Body of pancreas (tissue), 4 donors: Measurements from ENCODE around the gene ARRB1. TPM values are rescaled to one million over a fixed set of nuclear protein-coding genes. Genes with fewer than 3 reads are reported as not detected.

Experiments
- ATAC-seq: fragments of 150-250 bp; one replicate; pipeline ENCODE4 v1.9.1; 2016
- DNase-seq, 4 donors: peaks; one replicate each; pipeline ENCODE4 v3.0.0-alpha.2; 2019
- H3K27ac ChIP-seq, 4 donors: fragments of 200-600 bp; sonication (generic); 1 replicate in 3 of 4; 2 replicates in 1 of 4; pipeline versions ENCODE4 v1.5.1 to v1.6.1; 2016 to 2019; ENCODE audit warnings: mild to moderate bottlenecking in 1 of 4, mixed read lengths in 1 of 4, moderate library complexity in 1 of 4
- H3K27me3 ChIP-seq, 2 donors: fragments of 200-600 bp; sonication (generic); one replicate each; pipeline ENCODE4 v1.6.0; 2016; ENCODE audit warnings: mild to moderate bottlenecking in 1 of 2
- H3K36me3 ChIP-seq, 2 donors: fragments of 200-600 bp; sonication (generic); replicated peaks in 1 of 2; 2 replicates each; pipeline ENCODE4 v1.5.1; 2016; ENCODE audit warnings: low read depth in 2 of 2; ENCODE audit not compliant: insufficient read depth in 1 of 2
- H3K4me1 ChIP-seq: fragments of 200-600 bp; sonication (generic); one replicate; pipeline ENCODE4 v1.6.0; 2016
- H3K4me3 ChIP-seq, 2 donors: fragments of 200-600 bp; sonication (generic); 1 replicate in 1 of 2; 2 replicates in 1 of 2; pipeline ENCODE4 v1.5.1; 2016 to 2019
- H3K9me3 ChIP-seq, 3 donors: fragments of 200-600 bp; sonication (generic); 1 replicate in 2 of 3; 2 replicates in 1 of 3; pipeline ENCODE4 v1.5.1; 2016
- POLR2A ChIP-seq, 3 donors: fragments of 450-650 bp; IDR thresholded peaks; one replicate each; pipeline ENCODE4 v1.6.1; 2016; ENCODE audit warnings: antibody characterized with exemption in 3 of 3, mild to moderate bottlenecking in 2 of 3
- WGBS, 2 donors: methylation state at CpG; one replicate each; pipeline ENCODE4 v1.1.5; 2017; 5-methylcytosine and 5-hydroxymethylcytosine counted together
- intact Hi-C: fragments of 100-400 bp; cut with DNase I; formaldehyde crosslinking; loops from one replicate; pipeline ENCODE4 v1.15.1; 2023
- total RNA-seq, 2 donors: library from RNA; depleted of rRNA; stranded (reverse); fragments of >200 nt; gene quantifications; one replicate each; pipeline ENCODE4 v1.1.0, GENCODE V29; 2016
- TF ChIP-seq, protein P1 (sequence below), 7 experiments: fragments of 450-650 bp in 4 of 7; fragments of 200-600 bp in 3 of 7; sonication (generic) in 3 of 7; IDR thresholded peaks; one replicate each; pipeline ENCODE4 v1.5.1; 2016 to 2019; ENCODE audit warnings: antibody characterized with exemption in 7 of 7

The ARRB1 gene
- total RNA-seq, 2 donors from 2014 or later: 41.0 to 54.1 TPM

DNA sequence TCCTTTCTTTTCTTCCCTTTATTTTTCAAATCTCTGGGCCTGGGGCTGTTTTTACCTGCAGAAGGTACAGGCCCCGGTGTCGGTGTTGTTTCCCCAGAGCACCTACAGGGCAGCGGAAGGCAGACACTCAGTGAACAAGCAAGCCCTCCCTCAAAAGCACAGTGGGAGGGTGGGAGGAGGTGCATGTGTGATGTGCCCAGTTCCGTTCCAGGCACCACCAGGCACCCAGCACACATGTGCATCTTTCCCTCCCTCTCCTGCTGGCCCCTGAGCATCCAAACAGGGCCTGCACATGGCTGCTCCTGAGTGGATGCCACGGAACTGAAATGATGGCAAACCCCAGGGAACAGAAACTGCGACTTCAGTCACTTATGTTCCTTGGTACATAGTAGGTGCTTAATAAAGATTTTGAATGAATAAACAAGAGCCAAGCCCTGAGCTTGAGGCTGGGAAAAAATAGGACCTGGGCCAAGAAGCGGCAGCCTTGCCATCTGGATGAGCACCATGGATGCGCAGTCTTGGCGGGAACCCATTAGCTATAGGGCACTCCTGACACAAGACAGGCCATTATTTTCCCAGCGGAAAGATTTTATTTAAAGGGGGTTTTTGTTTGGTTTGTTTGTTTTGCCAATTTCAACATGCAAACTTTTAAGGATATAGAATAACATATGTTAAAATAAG, 47.8 kb downstream of the ARRB1 start:
- Histone ChIP-seq H3K4me3 (no peak overlapping the region), H3K27me3 (no peaks in the 10 kb centered on the region), H3K36me3 (no peaks in the 10 kb centered on the region), H3K27ac (peak overlapping the region in 1 of 4 donors; percentile 0), H3K9me3 (no peaks in the 10 kb centered on the region), H3K4me1 (peaks cover 38% of the 10 kb centered on the region)
- TF ChIP-seq, protein P1, sequence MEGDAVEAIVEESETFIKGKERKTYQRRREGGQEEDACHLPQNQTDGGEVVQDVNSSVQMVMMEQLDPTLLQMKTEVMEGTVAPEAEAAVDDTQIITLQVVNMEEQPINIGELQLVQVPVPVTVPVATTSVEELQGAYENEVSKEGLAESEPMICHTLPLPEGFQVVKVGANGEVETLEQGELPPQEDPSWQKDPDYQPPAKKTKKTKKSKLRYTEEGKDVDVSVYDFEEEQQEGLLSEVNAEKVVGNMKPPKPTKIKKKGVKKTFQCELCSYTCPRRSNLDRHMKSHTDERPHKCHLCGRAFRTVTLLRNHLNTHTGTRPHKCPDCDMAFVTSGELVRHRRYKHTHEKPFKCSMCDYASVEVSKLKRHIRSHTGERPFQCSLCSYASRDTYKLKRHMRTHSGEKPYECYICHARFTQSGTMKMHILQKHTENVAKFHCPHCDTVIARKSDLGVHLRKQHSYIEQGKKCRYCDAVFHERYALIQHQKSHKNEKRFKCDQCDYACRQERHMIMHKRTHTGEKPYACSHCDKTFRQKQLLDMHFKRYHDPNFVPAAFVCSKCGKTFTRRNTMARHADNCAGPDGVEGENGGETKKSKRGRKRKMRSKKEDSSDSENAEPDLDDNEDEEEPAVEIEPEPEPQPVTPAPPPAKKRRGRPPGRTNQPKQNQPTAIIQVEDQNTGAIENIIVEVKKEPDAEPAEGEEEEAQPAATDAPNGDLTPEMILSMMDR (IDR thresholded peaks at IDR 0.05): no peak
- no peak for TF ChIP-seq POLR2A (IDR thresholded peaks at IDR 0.05)
- WGBS, 2 donors: 93% methylated on average over 10 of the region's 10 CpGs
- ATAC-seq (no peak), DNase-seq (no peak)
- intact Hi-C loops: no loop called here

DNA sequence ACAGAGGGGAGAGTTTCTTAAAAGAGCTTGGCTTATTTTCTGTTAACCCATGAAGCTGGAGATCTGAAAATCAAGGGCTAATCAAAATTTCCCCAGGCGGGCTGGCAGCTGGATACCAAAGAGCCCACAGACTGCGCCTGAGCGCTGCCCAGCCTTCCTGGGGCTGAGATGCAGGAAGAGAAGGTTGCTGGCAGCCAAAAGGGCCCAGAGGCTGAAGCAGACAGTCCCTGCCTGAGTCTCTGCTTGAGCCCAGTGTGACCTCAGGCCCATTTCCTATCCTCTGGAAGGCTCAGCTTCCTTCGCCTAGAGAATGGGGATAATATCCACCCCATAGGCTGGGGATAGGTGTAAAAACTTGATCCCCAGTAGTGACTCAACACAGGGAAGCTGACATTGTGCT, 49.1 kb downstream of the ARRB1 start:
- DNase-seq: no peak
- no peaks in the 10 kb centered on the region for H3K9me3 ChIP-seq
- TF ChIP-seq, protein P1 (IDR thresholded peaks at IDR 0.05): no peak
- no peak for TF ChIP-seq POLR2A (IDR thresholded peaks at IDR 0.05)
- peaks cover 25% of the 10 kb centered on the region for H3K4me1 ChIP-seq
- H3K27ac ChIP-seq: peak overlapping the region; percentile 29 to 64 (median 58)
- no peak overlapping the region for H3K4me3 ChIP-seq
- intact Hi-C loops: no loop called here
- no peaks in the 10 kb centered on the region for H3K27me3 ChIP-seq
- no peak for ATAC-seq
- no peaks in the 10 kb centered on the region for H3K36me3 ChIP-seq
- 54 to 100% methylated on average over 1 to 4 of the region's 4 CpGs for WGBS, 2 donors

DNA sequence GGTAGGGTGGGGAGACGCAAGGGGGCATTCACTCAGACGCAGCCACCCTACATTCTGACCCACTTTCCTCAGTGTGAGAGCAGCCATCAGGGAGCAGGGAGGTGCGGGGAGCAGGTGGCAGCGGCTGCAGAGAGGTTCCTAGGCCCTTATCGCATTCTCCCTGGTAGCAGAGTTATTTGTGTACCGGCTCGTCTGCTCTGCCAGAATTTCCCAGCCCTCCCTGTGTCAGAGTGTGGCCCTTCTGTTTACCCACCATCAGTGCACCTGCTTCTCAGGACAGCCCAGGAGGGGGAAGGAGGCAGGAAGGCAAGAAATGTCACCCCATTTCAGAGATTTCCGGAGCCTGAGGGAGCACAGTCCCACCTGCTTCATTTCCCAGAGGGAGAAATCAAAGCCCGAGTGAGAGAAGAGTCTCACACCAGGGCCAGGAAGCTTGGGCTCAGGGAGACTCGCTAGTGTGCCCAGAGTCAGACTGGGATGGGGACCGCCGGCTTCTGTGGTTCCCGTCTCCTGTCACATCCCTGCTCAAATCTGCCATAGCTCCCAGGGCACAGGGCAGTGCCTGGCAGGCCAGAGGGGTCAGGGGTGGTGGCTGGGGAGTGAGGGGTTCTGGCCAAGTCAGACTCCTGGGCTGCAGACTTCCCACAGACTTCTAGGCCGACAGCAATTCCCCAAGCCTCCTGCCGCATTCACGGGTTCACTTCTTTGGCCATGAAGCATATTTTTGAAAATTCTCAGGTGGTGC, 49.7 kb downstream of the ARRB1 start:
- TF ChIP-seq, protein P1 (IDR thresholded peaks at IDR 0.05): peak in 1 of 7 experiments; percentile 11
- TF ChIP-seq POLR2A (IDR thresholded peaks at IDR 0.05): no peak
- Histone ChIP-seq H3K27ac (peak overlapping the region; percentile 29 to 64 (median 58)), H3K9me3 (no peaks in the 10 kb centered on the region), H3K4me3 (no peak overlapping the region), H3K27me3 (no peaks in the 10 kb centered on the region), H3K4me1 (peaks cover 19% of the 10 kb centered on the region), H3K36me3 (no peaks in the 10 kb centered on the region)
- ATAC-seq (peak; percentile 90), DNase-seq (peak; percentile 75 to 92 (median 90))
- intact Hi-C loops: no loop called here
- WGBS, 2 donors: 32 to 37% methylated on average over 11 to 16 of the region's 16 CpGs

DNA sequence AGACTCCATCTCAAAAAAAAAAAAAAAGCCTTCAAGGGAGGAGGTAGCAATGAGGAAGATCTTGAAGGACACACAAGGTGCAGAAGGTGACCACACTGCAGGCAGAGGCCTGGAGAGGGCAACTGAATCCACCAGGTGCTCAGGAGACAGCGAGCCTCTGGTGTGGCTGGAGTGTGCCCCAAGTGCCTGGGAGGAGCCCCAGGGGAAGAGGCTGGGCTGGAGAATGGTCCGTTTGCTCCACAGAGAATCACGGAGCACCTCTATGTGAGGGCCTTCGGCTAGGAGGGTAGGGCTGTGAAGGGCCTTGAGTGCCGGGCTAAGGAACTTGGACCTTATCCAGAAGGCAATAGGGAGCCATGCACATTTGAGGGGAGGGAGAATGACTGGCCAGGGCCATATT, 50.3 kb downstream of the ARRB1 start:
- Histone ChIP-seq H3K27ac (peak overlapping the region; percentile 29 to 64 (median 44)), H3K9me3 (no peaks in the 10 kb centered on the region), H3K4me1 (peaks cover 19% of the 10 kb centered on the region), H3K36me3 (no peaks in the 10 kb centered on the region), H3K27me3 (no peaks in the 10 kb centered on the region), H3K4me3 (no peak overlapping the region)
- intact Hi-C loops: no loop called here
- DNase-seq (peak in 2 of 4 donors; percentile 26 to 28), ATAC-seq (peak; percentile 4)
- 27 to 47% methylated on average over 5 of the region's 5 CpGs for WGBS, 2 donors
- TF ChIP-seq, protein P1 (IDR thresholded peaks at IDR 0.05): no peak
- no peak for TF ChIP-seq POLR2A (IDR thresholded peaks at IDR 0.05)
